LNCaP clone FGC (cell line): Measurements from ENCODE around the gene RILPL1.
"Not testable (repeated sequence)": the region's sequence is repeated elsewhere in the genome, so short reads cannot be mapped to it uniquely, and the experiment has no call there.

Source experiments
- DNase-seq: peaks from one replicate; pipeline ENCODE4 v3.0.0-alpha.2; 2011; ENCODE audit warnings: low read depth
- H3K4me3 ChIP-seq: 2 replicates; pipeline ENCODE4 v1.5.1; 2011; ENCODE audit warnings: mild to moderate bottlenecking, low read depth, low read length, control low read depth
- CTCF ChIP-seq: IDR thresholded peaks from 2 replicates; pipeline ENCODE4 v1.5.1; 2012; ENCODE audit warnings: mild to moderate bottlenecking; ENCODE audit not compliant: control insufficient read depth, insufficient read depth; ENCODE audit errors: extremely low read depth

RILPL1 gene

DNA sequence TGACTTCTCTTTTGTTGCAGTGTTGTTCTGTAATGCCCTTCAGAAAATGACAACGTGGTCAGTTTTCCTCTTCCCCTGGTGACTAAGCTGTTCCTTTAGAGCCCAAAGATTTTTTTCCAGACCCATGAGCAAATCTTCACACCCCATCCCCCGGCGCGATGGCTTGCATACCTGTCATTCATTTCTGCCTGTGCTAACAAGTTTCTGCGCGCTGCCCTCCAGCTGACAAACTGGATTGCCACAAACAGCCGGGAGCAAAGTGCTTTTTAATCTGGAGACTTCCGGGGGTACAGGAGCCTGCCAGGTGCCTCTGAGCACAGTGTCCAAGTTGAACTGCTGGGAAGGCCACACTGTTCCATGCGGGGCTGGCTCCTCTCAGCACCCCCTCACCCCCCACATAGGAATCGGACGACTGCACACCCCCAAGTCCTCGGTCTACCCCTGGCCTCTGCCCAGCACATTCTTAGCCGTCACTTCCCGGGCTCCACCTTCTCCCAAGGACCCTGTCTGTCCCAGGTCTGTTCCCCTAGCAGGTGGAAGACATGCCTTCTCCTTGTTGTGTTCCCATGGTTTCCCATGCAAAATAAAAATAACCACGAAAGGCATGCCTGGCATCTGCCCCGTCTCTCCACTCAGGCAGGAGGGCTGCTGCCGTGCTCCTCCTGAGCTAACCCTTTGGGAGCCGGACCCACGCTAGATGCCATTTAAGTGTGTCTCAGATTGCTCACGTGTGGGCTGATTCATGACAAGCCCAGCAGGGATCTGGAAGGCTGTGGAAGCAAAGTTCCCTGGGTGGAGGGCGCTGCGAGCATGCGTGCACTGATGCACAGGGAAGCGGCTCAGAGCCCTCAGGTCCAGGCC lies 14.1 kb downstream of the RILPL1 start:
- TF ChIP-seq CTCF = no peak
- no peak overlapping the region for H3K4me3 ChIP-seq
- DNase-seq = no peak

DNA sequence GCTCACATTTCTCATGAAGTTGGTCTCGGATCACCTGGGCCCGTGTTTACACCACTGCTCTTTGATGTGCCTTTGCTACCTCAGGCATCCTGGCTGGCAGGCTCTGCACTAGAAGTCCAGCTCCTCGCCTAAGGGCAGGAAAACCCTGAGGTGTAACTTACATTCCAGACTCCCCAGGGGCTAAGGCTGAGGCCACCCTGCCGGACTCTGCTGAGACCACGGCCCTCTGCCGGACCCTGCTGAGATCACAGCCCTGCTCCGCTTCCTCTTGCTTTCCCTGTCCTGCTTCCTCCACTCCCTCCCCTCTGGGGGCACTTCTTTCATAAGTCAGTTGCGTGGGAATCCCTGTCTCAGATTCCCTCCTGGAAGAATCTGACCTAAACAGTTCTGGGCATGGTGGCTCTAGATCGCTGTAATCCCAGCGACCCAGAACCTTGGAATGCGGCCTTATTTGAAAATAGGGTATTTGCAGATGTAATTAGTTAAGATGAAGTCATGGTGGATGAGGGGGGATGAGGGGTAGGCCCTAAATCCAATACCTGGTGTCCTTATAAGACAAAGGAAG lies 17.2 kb downstream of the RILPL1 start:
- TF ChIP-seq CTCF = no peak
- DNase-seq = no peak

DNA sequence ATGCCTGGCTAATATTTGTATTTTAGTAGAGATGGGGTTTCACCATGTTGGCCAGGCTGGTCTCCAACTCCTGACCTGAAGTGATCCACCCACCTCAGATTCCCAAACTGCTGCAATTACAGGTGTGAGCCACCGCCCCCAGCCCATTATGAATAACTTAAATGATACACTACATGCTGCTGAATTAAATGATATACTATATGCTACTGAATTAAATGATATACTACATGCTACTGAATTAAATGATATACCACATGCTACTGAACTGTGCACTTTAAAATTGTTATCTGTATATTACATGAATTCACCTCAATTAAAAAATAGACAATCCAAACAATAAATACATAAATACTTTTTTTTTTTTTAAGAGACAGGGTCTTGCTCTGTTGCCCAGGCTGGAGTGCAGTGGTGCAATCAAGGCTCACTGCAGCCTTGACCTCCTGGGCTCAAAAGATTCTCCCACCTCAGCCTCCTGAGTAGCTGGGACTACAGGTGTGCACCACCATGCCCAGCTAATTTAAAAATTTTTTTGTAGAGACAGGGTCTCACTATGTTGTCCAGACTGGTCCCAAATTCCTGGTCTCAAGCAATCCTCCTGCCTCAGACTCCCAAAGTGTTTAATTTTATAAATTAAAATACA lies 18.8 kb downstream of the RILPL1 start:
- not testable (repeated sequence) for DNase-seq, H3K4me3 ChIP-seq

More for the DNA sequence above, 17.2 kb downstream of the RILPL1 start:
- no peak overlapping the region for H3K4me3 ChIP-seq

GRCh38 chr12:123513805-123514204 lies 19.7 kb downstream of the RILPL1 start:
- no peak for DNase-seq
- TF ChIP-seq CTCF = no peak
- no peak overlapping the region for H3K4me3 ChIP-seq

- TF ChIP-seq CTCF = no peak
- DNase-seq = no peak
- H3K4me3 ChIP-seq = no peak overlapping the region
Observed at GRCh38 chr12:123512838-123513665, 20.5 kb downstream of the RILPL1 start.

- no peak for DNase-seq
- TF ChIP-seq CTCF = no peak
- H3K4me3 ChIP-seq = no peak overlapping the region
Observed at GRCh38 chr12:123506843-123507236, 26.7 kb downstream of the RILPL1 start.
